ENCODE results near the gene PLA2G6.
"Not testable (repeated sequence)": the region's sequence is repeated elsewhere in the genome, so short reads cannot be mapped to it uniquely, and the experiment has no call there.

PLA2G6 gene

GRCh38 chr22:38081941-38082828, 99.4 kb downstream of the PLA2G6 start:
- no peak for DNase-seq

GRCh38 chr22:38081636-38081940, 100.0 kb downstream of the PLA2G6 start:
- no peak for DNase-seq

GRCh38 chr22:38080850-38081635, 100.6 kb downstream of the PLA2G6 start:
- DNase-seq: peak in 1 of 2 experiments; percentile 44

- DNase-seq: no peak
Measured at GRCh38 chr22:38080474-38080849, 101.2 kb downstream of the PLA2G6 start.

- DNase-seq: no peak
Measured at GRCh38 chr22:38079804-38080203, 101.8 kb downstream of the PLA2G6 start.

GRCh38 chr22:38079208-38079607, 102.4 kb downstream of the PLA2G6 start:
- DNase-seq: not testable (repeated sequence)

GRCh38 chr22:38078046-38078840, 103.4 kb downstream of the PLA2G6 start:
- no peak for DNase-seq

- DNase-seq: no peak
Measured at GRCh38 chr22:38077595-38077994, 104.0 kb downstream of the PLA2G6 start.

GRCh38 chr22:38077096-38077495, 104.5 kb downstream of the PLA2G6 start:
- DNase-seq: no peak

- DNase-seq: no peak
Measured at GRCh38 chr22:38075961-38076360, 105.7 kb downstream of the PLA2G6 start.

- DNase-seq: no peak
Measured at GRCh38 chr22:38075105-38075825, 106.4 kb downstream of the PLA2G6 start.

- no peak for DNase-seq
Measured at GRCh38 chr22:38074181-38075104, 107.2 kb downstream of the PLA2G6 start.

- DNase-seq: no peak
Measured at GRCh38 chr22:38073150-38074130, 108.2 kb downstream of the PLA2G6 start.

GRCh38 chr22:38072322-38073149, 109.1 kb downstream of the PLA2G6 start:
- DNase-seq: no peak

GRCh38 chr22:38071421-38072321, 110.0 kb downstream of the PLA2G6 start:
- no peak for DNase-seq

GRCh38 chr22:38070250-38070921, 111.2 kb downstream of the PLA2G6 start:
- no peak for DNase-seq
